PC-3 (cell line): ENCODE data around the gene KANK4. TPM values are rescaled to one million over a fixed set of nuclear protein-coding genes. Genes with fewer than 3 reads are reported as not detected.

Source experiments
- ATAC-seq: fragments of 200-7000 bp; cut with Tn5 transposase; 2 replicates; pipeline ENCODE4 v1.9.1; 2020; ENCODE audit warnings: mild to moderate bottlenecking, moderate library complexity
- BruUV-seq: library from RNA; stranded (reverse); fragments of 400-500 nt; replicated peaks from 2 replicates; lab custom pipeline; 2021; lab: Mats Ljungman, UMichigan
- CTCF ChIA-PET: fragments of 300-600 bp; sonication (Branson Sonifier 250); formaldehyde crosslinking; loops from one replicate; lab custom pipeline; 2022; ENCODE audit warnings: antibody characterized with exemption; lab: Charles Lee
- POLR2A ChIA-PET: fragments of 300-600 bp; sonication (Branson Sonifier 250); formaldehyde crosslinking; loops from one replicate; lab custom pipeline; 2022; ENCODE audit warnings: antibody characterized with exemption; ENCODE audit not compliant: unreplicated experiment; lab: Charles Lee
- DNase-seq: peaks from one replicate; pipeline ENCODE4 v3.0.0-alpha.2; 2015
- H2AFZ ChIP-seq: fragments of 300-600 bp; sonication (generic); 2 replicates; pipeline ENCODE4 v1.6.0; 2016; ENCODE audit warnings: antibody characterized with exemption, low read length
- H3F3A ChIP-seq: fragments of 300-600 bp; sonication (generic); one replicate; pipeline ENCODE4 v1.6.0; 2017; ENCODE audit warnings: antibody characterized with exemption, low read length, control low read depth, mild to moderate bottlenecking; ENCODE audit not compliant: unreplicated experiment
- H3K27ac ChIP-seq: fragments of 300-600 bp; sonication (generic); 2 replicates; pipeline ENCODE4 v1.5.1; 2016; ENCODE audit warnings: mild to moderate bottlenecking, low read length
- H3K27me3 ChIP-seq: fragments of 300-600 bp; sonication (generic); 2 replicates; pipeline ENCODE4 v1.6.1; 2016; ENCODE audit warnings: low read length, mixed read lengths
- H3K36me3 ChIP-seq: fragments of 300-600 bp; sonication (generic); 2 replicates; pipeline ENCODE4 v1.6.1; 2016; ENCODE audit warnings: low read depth, mixed run types, low read length, mixed read lengths
- H3K4me1 ChIP-seq: fragments of 300-600 bp; sonication (generic); 2 replicates; pipeline ENCODE4 v1.5.1; 2016; ENCODE audit warnings: low read length; ENCODE audit not compliant: insufficient read depth
- H3K4me2 ChIP-seq: fragments of 300-600 bp; sonication (generic); 2 replicates; pipeline ENCODE4 v1.6.0; 2016; ENCODE audit warnings: low read length
- H3K4me3 ChIP-seq: fragments of 300-600 bp; sonication (generic); 2 replicates; pipeline ENCODE4 v1.5.1; 2016; ENCODE audit warnings: mild to moderate bottlenecking, low read length, mixed read lengths
- H3K79me2 ChIP-seq: fragments of 300-600 bp; sonication (generic); 2 replicates; pipeline ENCODE4 v1.6.1; 2017; ENCODE audit warnings: low read length, mixed read lengths
- H3K9ac ChIP-seq: fragments of 300-600 bp; sonication (generic); 2 replicates; pipeline ENCODE4 v1.6.0; 2016; ENCODE audit warnings: mild to moderate bottlenecking, low read length
- H3K9me2 ChIP-seq: fragments of 300-600 bp; sonication (generic); replicated peaks from 2 replicates; pipeline ENCODE4 v1.6.1; 2016; ENCODE audit warnings: mixed run types, low read length, mixed read lengths
- H3K9me3 ChIP-seq: fragments of 300-600 bp; sonication (generic); 2 replicates; pipeline ENCODE4 v1.6.1; 2016; ENCODE audit warnings: low read length, mixed read lengths
- H4K20me1 ChIP-seq: fragments of 300-600 bp; sonication (generic); 2 replicates; pipeline ENCODE4 v1.6.1; 2016; ENCODE audit warnings: low read length, mixed read lengths
- EZH2 ChIP-seq: fragments of 300-600 bp; sonication (generic); IDR thresholded peaks from one replicate; pipeline ENCODE4 v1.6.1; 2017; ENCODE audit warnings: antibody characterized with exemption, mild to moderate bottlenecking, low read length; ENCODE audit not compliant: unreplicated experiment
- EZH2phosphoT487 ChIP-seq: fragments of 300-600 bp; sonication (generic); IDR thresholded peaks from 2 replicates; pipeline ENCODE4 v1.6.1; 2018; ENCODE audit warnings: mild to moderate bottlenecking, antibody characterized with exemption, low read length, borderline replicate concordance
- intact Hi-C: fragments of 100-400 bp; cut with micrococcal nuclease; formaldehyde crosslinking; loops from 2 replicates; pipeline ENCODE4 v1.9.0; 2023
- total RNA-seq: library from RNA; depleted of rRNA; stranded (reverse); fragments of >200 nt; gene quantifications from 2 replicates; pipeline ENCODE4 v1.2.3, GENCODE V29; 2014
- TF ChIP-seq, protein P1 (sequence below): fragments of 300-600 bp; sonication (generic); conservative IDR thresholded peaks from 2 replicates; pipeline ENCODE4 v1.5.1; 2017; ENCODE audit warnings: antibody characterized with exemption, low read depth, mild to moderate bottlenecking, low read length

The KANK4 gene
- total RNA-seq, 1 experiment from 2014 or later = not detected

DNA sequence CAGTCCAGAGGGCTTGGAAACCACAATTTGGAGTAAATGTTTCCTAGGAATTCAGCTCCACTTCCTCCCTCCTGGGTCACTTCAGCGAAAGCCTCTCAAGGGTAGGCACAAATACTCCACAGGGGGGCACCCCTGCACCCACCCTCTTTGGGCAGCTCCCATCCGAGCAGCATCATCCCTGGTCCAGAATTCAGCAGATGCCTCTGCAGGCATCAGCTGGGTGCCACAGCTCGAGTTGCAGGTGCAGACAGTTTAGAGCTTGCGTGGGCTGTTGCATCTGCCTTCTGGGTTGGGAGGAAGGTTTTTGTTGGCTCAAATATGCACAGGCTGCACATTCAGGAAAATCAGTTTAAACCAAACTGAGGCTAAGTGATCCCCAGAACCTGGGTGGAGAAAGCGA is 25.0 kb downstream of the KANK4 start:
- CTCF ChIA-PET = interaction anchor here (0.6 kb wide), 1 partner anchor 9 kb away, joined by 3 read pairs; no protein-coding TSS in a partner anchor
- BruUV-seq = no TSS peak
- intact Hi-C loops = no loop called here

DNA sequence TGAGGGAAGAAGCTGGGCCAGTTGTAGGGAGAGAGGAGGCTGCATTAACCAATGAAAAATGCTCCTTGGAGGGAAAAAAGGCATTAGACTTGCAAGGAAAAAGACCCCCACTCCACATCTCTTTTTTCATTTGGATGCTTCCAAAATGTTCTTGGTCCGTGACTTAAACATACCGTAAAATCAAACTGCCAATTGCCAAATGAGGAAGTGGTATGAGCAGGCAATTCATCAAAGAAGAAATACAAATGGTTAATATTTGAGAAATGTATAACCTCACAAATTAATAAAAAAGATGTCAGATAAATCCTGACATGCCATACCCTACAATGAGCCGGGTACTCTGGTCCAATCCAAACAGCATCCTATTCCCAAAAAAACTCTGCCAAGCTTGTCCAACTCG is 30.6 kb downstream of the KANK4 start:
- no peaks in the 10 kb centered on the region for H3K36me3 ChIP-seq
- H3K27me3 ChIP-seq = no peaks in the 10 kb centered on the region
- no peaks in the 10 kb centered on the region for H4K20me1 ChIP-seq
- no peak overlapping the region for H2AFZ ChIP-seq
- H3K9ac ChIP-seq = no peak overlapping the region
- H3K9me3 ChIP-seq = no peaks in the 10 kb centered on the region
- H3K4me1 ChIP-seq = peaks cover 25% of the 10 kb centered on the region
- no peak overlapping the region for H3K4me2 ChIP-seq
- DNase-seq (no peak), ATAC-seq (no peak)
- H3K4me3 ChIP-seq = no peak overlapping the region
- ChIA-PET POLR2A (no interaction called here), CTCF (no interaction called here)
- no peaks in the 10 kb centered on the region for H3K9me2 ChIP-seq
- intact Hi-C loops = no loop called here
- H3K79me2 ChIP-seq = no peaks in the 10 kb centered on the region
- TF ChIP-seq EZH2phosphoT487 (no peak), EZH2 (no peak)
- TF ChIP-seq, protein P1, sequence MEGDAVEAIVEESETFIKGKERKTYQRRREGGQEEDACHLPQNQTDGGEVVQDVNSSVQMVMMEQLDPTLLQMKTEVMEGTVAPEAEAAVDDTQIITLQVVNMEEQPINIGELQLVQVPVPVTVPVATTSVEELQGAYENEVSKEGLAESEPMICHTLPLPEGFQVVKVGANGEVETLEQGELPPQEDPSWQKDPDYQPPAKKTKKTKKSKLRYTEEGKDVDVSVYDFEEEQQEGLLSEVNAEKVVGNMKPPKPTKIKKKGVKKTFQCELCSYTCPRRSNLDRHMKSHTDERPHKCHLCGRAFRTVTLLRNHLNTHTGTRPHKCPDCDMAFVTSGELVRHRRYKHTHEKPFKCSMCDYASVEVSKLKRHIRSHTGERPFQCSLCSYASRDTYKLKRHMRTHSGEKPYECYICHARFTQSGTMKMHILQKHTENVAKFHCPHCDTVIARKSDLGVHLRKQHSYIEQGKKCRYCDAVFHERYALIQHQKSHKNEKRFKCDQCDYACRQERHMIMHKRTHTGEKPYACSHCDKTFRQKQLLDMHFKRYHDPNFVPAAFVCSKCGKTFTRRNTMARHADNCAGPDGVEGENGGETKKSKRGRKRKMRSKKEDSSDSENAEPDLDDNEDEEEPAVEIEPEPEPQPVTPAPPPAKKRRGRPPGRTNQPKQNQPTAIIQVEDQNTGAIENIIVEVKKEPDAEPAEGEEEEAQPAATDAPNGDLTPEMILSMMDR = no peak
- H3K27ac ChIP-seq = no peak overlapping the region
- BruUV-seq = no TSS peak
- H3F3A ChIP-seq = no peaks in the 10 kb centered on the region

More for the DNA sequence above, 25.0 kb downstream of the KANK4 start:
- Histone ChIP-seq H3K9me2 (no peaks in the 10 kb centered on the region), H3K79me2 (no peaks in the 10 kb centered on the region), H2AFZ (no peak overlapping the region), H3K4me2 (no peak overlapping the region), H3K9me3 (no peaks in the 10 kb centered on the region), H3K9ac (no peak overlapping the region), H3K36me3 (no peaks in the 10 kb centered on the region), H3F3A (no peaks in the 10 kb centered on the region), H4K20me1 (no peaks in the 10 kb centered on the region), H3K27ac (no peak overlapping the region), H3K4me1 (peaks cover 12% of the 10 kb centered on the region), H3K4me3 (no peak overlapping the region), H3K27me3 (no peaks in the 10 kb centered on the region)
- peak; percentile 32; the same call in 1 of the 2 replicates for ATAC-seq
- peak; percentile 62 for DNase-seq
- POLR2A ChIA-PET = no interaction called here
- TF ChIP-seq EZH2phosphoT487 = no peak
- TF ChIP-seq, protein P1 = peak; percentile 56
- TF ChIP-seq EZH2 = no peak

DNA sequence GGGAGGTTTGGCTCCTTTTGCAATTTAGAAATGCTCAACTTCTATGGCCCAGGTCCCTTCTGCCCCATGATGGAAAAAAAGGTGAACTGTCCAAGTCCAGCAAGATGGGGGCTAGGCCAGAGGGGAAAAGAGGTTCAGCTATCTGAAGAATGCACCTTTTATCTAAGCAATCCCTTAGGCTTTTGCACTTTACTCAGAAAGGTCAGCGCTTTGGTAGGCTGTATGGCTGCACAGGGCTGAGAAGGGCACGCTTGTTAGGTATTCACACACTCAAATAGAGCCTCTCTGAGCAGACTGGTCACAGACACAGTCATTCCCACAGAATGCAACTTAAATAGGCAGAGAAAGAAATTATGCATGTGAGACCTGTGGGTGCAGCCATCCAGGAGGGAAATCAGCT is 31.0 kb downstream of the KANK4 start:
- CTCF ChIA-PET = no interaction called here
- H4K20me1 ChIP-seq = no peaks in the 10 kb centered on the region

More for the DNA sequence above, 31.0 kb downstream of the KANK4 start:
- no peaks in the 10 kb centered on the region for H3F3A ChIP-seq
- no peaks in the 10 kb centered on the region for H3K27me3 ChIP-seq
- POLR2A ChIA-PET = no interaction called here
- H3K9me2 ChIP-seq = no peaks in the 10 kb centered on the region
- no peak for DNase-seq
- no peaks in the 10 kb centered on the region for H3K9me3 ChIP-seq
- peaks cover 25% of the 10 kb centered on the region for H3K4me1 ChIP-seq
- H3K4me3 ChIP-seq = no peak overlapping the region
- H3K36me3 ChIP-seq = no peaks in the 10 kb centered on the region
- no TSS peak for BruUV-seq
- H3K79me2 ChIP-seq = no peaks in the 10 kb centered on the region
- intact Hi-C loops = no loop called here
- H3K4me2 ChIP-seq = no peak overlapping the region
- TF ChIP-seq, protein P1 = no peak
- no peak for TF ChIP-seq EZH2
- no peak overlapping the region for H3K9ac ChIP-seq
- no peak overlapping the region for H3K27ac ChIP-seq
- no peak overlapping the region for H2AFZ ChIP-seq
- ATAC-seq = no peak
